WTC11 (cell line): ENCODE measurements around the gene SRD5A2.

Source experiments
- ATF1 ChIP-seq: sonication (generic); formaldehyde crosslinking; IDR thresholded peaks from 2 replicates; pipeline ENCODE4 v1.8.1; 2023; ENCODE audit warnings: mild to moderate bottlenecking, moderate library complexity, missing genetic modification reagents
- TP53 ChIP-seq: sonication (generic); formaldehyde crosslinking; IDR thresholded peaks from 2 replicates; pipeline ENCODE4 v1.8.1; 2023; ENCODE audit warnings: mild to moderate bottlenecking, missing genetic modification reagents
- ZNF219 ChIP-seq: sonication (generic); formaldehyde crosslinking; IDR thresholded peaks from 2 replicates; pipeline ENCODE4 v1.8.0; 2023; ENCODE audit warnings: missing genetic modification reagents, mild to moderate bottlenecking, borderline replicate concordance
- ZNF263 ChIP-seq: sonication (generic); formaldehyde crosslinking; IDR thresholded peaks from 2 replicates; pipeline ENCODE4 v1.8.1; 2022; ENCODE audit warnings: low read depth, mild to moderate bottlenecking, moderate library complexity, missing genetic modification reagents
- TF ChIP-seq, protein P1 (sequence below): fragments of 200-600 bp; IDR thresholded peaks from 2 replicates; pipeline ENCODE4 v1.8.0; 2022; ENCODE audit warnings: antibody characterized with exemption

DNA sequence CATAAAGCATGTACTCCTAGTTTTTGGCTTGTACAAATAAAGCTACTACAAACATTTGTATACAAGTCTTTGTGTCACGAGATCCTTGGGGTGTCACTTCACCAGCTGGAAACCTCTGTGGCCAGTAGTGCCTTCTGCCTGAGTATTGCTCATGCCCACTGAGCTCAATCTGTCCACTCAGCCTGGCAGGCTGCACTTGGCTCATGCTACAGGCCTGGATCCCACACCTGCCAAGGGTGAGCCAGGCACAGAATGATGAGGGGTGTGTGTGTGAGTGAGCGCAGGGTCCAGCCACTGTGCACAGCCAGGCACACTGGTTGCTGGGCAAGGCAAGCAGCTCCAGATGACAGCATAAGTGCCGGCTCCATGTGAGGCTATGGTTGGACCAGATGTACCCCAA, 13.1 kb downstream of the SRD5A2 start:
- TF ChIP-seq ZNF263 (CRISPR knock-in tag) (no peak), TP53 (no peak), ATF1 (CRISPR knock-in tag) (no peak), ZNF219 (CRISPR knock-in tag) (no peak)
- TF ChIP-seq, protein P1, sequence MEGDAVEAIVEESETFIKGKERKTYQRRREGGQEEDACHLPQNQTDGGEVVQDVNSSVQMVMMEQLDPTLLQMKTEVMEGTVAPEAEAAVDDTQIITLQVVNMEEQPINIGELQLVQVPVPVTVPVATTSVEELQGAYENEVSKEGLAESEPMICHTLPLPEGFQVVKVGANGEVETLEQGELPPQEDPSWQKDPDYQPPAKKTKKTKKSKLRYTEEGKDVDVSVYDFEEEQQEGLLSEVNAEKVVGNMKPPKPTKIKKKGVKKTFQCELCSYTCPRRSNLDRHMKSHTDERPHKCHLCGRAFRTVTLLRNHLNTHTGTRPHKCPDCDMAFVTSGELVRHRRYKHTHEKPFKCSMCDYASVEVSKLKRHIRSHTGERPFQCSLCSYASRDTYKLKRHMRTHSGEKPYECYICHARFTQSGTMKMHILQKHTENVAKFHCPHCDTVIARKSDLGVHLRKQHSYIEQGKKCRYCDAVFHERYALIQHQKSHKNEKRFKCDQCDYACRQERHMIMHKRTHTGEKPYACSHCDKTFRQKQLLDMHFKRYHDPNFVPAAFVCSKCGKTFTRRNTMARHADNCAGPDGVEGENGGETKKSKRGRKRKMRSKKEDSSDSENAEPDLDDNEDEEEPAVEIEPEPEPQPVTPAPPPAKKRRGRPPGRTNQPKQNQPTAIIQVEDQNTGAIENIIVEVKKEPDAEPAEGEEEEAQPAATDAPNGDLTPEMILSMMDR = no peak
